ENCODE measurements around the gene VWA5B2. TPM values are rescaled to one million over a fixed set of nuclear protein-coding genes. Genes with fewer than 3 reads are reported as not detected.
A peak's percentile ranks its signal among the peaks of the same experiment; 100 is the strongest.

The VWA5B2 gene
- total and polyA plus RNA-seq, 11 donors = 0.11 TPM; not detected in 10

GRCh38 chr3:184257083-184257915, 27.9 kb downstream of the VWA5B2 start:
- H3K27ac ChIP-seq = no peak overlapping the region
- ATAC-seq = no peak
- peaks cover 0 to 36% (median 19%) of the 10 kb centered on the region in 9 donors for H3K27me3 ChIP-seq
- no peaks in the 10 kb centered on the region for H3K9me3 ChIP-seq
- no peak overlapping the region for H3K4me3 ChIP-seq
- no peak for TF ChIP-seq CTCF (IDR thresholded peaks at IDR 0.05)
- no peak for DNase-seq
- H3K4me1 ChIP-seq = peaks cover 5 to 28% (median 18%) of the 10 kb centered on the region in 12 donors
- 90 to 93% (median 91%) methylated on average over 23 of the region's 23 CpGs for WGBS, 4 donors
- intact Hi-C loops (cut with DNase I) = loop anchor here in 2 of 10 donors (10.0 kb wide), 1 partner anchor 362 kb away; no protein-coding TSS in a partner anchor
- no peaks in the 10 kb centered on the region for H3K36me3 ChIP-seq

- 83 to 92% (median 89%) methylated on average over 5 of the region's 5 CpGs for WGBS, 4 donors
- TF ChIP-seq POLR2A (IDR thresholded peaks at IDR 0.05) (no peak), CTCF (IDR thresholded peaks at IDR 0.05) (no peak)
- peaks cover 0 to 53% (median 33%) of the 10 kb centered on the region in 9 donors for H3K27me3 ChIP-seq
- ATAC-seq (no peak), DNase-seq (no peak)
- intact Hi-C loops (cut with DNase I) = loop anchor here in 2 of 10 donors (10.0 kb wide), 1 partner anchor 364 kb away; no protein-coding TSS in a partner anchor
- no peaks in the 10 kb centered on the region for H3K9me3 ChIP-seq
- no peak overlapping the region for H3K27ac ChIP-seq
- no peaks in the 10 kb centered on the region for H3K36me3 ChIP-seq
- no peak overlapping the region for H3K4me3 ChIP-seq
- H3K4me1 ChIP-seq = peaks cover 8 to 35% (median 22%) of the 10 kb centered on the region in 12 donors
Measured at GRCh38 chr3:184258926-184259325, 29.5 kb downstream of the VWA5B2 start.

- intact Hi-C loops (cut with DNase I) = loop anchor here in 2 of 10 donors (10.0 kb wide), 1 partner anchor 365 kb away; no protein-coding TSS in a partner anchor
- TF ChIP-seq POLR2A (IDR thresholded peaks at IDR 0.05) (no peak), CTCF (IDR thresholded peaks at IDR 0.05) (no peak)
- H3K9me3 ChIP-seq = no peaks in the 10 kb centered on the region
- no peaks in the 10 kb centered on the region for H3K36me3 ChIP-seq
- peak overlapping the region in 4 of 12 donors; percentile 15 to 53 (median 27) for H3K4me3 ChIP-seq
- WGBS, 4 donors = 12 to 21% (median 16%) methylated on average over 18 to 28 of the region's 28 CpGs
- DNase-seq = no peak
- H3K4me1 ChIP-seq = peaks cover 8 to 35% (median 22%) of the 10 kb centered on the region in 12 donors
- peaks cover 4 to 58% (median 38%) of the 10 kb centered on the region in 9 donors for H3K27me3 ChIP-seq
- H3K27ac ChIP-seq = no peak overlapping the region
- peak in 1 of 4 donors; percentile 7 for ATAC-seq
Measured at GRCh38 chr3:184259396-184259877, 30.1 kb downstream of the VWA5B2 start.
